ENCODE data around the gene TAL1.
A peak's percentile ranks its signal among the peaks of the same experiment; 100 is the strongest.

Gene TAL1

DNA sequence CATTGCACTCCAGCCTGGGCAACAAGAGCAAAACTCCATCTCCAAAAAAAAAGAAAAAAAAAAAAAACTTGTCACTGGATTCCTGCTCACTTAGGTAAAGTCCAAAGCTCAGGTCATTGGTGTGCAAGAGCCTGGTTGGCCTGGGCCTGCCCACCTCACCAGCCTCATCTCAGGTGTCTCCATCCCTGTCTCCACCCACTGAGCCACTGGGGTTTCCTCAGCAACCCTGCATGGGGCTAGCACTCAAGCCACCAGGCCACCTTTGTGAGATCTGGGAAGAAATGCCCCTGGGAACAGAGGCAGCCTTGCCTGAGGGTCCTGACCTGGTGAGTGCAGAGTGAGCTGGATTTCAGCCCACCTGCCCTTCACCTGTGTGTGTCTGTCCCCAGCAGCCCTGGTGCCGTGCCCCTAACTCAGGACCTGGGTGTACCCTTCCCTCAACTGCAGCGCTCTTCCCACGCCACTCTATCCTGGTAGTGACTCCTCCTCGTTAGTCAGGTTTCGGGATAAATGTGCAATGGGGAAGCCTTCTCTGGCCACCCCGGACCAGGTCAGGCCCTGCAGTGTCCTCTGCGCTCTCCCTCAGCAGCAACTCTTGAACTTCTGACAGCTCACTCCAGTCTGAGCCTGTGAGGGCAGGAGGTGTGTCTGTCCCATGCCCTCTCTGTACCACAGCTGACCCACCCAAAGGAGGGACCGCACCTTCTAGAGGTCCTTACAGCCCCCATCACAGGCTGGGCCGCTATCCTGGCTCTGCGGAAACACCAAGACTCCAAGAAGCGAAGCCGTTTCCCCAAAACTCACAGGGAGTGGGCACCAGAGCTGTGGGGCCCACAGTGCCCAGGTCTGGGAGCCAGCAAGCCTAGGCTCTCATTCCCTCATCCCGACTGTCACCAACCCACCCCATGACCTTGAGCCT is 45.5 kb downstream of the TAL1 start:
- DNase-seq: no peak

- no peak for DNase-seq
These were observed 47.0 kb downstream of the TAL1 start for GRCh38 chr1:47184822-47185677.

- DNase-seq: peak; percentile 99
These were observed 47.8 kb downstream of the TAL1 start for GRCh38 chr1:47184090-47184821.

DNA sequence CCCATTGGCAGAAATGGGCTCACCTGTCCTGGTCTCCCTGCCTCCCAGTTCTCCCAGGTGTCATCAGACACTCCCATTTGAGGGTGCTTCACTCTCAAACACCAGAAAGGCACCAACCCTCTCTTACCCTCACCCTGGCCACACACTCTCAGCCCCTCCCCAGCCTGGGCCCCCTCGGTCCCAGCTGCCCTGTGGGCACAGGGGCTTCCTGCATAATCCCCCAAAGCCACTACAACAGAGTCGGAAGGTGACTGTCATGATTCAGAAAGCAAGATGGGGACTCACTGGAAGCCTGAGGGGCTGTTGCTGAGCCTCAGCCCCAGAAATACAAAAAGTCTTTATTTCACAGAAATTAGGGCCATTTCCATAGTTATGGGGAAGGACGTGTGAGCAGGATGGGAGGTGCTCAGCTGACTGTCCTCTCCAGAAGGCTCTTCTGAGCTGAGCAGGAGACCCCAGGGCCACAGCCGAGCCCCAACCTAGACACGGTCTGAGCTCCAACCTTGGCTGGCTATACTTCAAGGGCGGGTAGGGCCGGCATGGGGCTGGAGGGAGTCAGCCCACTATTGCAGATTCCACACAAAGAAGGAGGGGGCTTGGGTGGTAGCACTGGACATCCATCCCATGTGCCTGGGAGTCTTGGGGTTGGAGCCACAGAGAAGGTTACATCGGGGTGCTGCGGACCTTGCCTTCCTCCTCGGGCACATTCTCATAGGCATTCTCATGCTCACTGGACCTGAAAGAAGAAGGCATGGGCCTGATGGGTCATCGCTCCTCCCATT is 48.5 kb downstream of the TAL1 start:
- no peak for DNase-seq

GRCh38 chr1:47182676-47183235 is 49.3 kb downstream of the TAL1 start:
- DNase-seq: no peak

- no peak for DNase-seq
These were observed 49.9 kb downstream of the TAL1 start for GRCh38 chr1:47181955-47182675.

- no peak for DNase-seq
These were observed 50.7 kb downstream of the TAL1 start for GRCh38 chr1:47181095-47181954.

DNA sequence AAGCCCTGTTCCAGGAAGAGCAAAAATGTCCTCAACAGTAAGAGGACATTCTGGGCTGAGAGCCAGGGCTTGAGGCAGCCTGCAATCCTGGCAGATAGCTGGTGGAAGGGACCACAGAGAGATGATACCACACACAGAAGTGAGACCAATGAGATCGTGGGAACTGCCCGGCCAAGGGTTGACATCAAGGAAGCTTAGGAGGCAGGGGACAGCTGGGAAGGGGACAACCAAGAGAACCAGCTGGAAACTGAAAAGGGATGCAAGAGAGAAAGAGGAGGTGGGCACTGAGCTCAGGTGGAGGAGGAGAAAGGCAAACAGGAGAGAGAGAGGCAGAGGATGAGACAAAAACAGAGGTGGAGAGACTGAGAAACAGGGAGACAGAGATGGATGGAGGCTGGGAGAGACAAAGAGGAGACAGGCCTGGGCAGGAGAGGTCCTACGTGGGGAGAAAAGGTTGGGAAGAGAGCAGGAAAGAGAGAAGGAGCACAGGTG is 51.4 kb downstream of the TAL1 start:
- DNase-seq: peak; percentile 97

DNA sequence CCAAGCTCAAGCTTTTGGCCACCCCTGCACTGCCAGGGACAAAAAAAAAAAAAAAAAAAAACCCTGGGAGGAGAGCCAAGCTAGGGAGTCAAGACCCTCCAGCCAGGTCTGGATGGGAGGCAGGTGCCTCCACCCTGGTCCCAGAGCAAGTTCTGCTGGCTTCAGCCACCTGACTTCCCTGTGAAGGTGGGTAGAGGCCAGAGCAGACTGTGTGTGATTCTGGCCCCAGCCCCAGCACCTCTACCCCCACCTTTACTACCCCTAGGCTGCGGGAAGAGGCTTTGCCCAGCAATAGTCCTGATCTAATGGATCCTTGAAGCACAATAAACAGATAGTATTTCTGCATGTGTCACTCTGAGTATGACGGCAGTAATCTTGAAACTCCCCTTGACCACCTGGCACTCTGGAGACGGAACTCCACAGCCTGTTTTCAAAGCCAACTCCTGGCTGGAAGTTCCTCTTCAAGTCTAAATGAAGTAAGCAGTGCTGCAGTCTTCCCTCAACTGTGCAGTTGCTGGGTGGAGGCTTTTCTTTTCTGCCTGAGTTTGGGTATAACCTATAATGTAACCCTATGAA is 51.9 kb downstream of the TAL1 start:
- DNase-seq: peak; percentile 93

DNA sequence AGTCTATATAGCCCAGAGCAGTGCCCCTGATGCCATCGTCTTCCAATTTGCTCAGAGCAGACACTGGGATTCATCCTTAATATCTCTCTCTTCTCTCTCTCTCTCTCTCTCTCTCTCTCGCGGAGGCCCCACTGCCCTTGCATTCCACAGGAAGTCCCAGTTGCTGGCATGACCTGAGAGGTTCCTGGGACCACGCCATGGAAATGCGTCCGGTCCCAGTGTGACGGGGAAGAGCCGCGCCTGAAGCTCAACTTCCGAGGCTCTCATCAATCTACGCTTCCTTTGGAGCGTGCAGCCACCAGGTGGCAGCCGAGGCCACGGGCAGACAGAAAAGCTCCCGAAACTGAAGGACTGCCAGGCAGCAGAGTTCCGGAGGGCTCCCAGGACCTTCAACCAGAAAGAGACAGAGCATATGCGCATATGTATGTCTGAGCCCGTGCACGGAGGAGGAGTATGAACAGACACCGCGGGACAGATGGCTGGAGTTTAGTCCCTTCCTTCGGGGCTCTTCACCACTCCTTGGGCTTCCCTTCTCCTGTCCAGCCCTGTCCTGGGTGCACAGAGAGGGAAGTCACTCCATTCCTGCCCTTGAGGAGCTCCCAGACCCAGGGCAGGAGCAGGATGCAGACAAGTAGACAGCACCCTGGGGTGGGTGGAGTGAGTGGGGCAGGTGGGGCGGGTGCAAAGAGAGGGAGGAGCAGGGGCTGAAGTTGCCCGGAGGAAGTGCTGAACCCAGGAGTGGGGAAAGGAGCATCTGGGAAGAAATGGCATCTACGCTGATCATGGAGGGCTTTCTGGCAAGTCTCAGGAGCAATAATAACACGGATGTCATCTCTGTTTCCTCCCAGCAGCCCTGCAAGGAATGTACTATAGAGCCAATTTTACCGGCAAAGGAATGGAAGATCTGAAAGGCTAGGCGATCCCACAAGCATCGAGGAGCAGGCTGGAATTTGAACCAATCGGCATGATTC is 52.7 kb downstream of the TAL1 start:
- peak; percentile 97 for DNase-seq

GRCh38 chr1:47178654-47179016 is 53.4 kb downstream of the TAL1 start:
- DNase-seq: no peak

GRCh38 chr1:47178020-47178419 is 54.0 kb downstream of the TAL1 start:
- no peak for DNase-seq

GRCh38 chr1:47175227-47175934 is 56.6 kb downstream of the TAL1 start:
- peak; percentile 95 for DNase-seq

GRCh38 chr1:47174656-47175020 is 57.4 kb downstream of the TAL1 start:
- no peak for DNase-seq

DNA sequence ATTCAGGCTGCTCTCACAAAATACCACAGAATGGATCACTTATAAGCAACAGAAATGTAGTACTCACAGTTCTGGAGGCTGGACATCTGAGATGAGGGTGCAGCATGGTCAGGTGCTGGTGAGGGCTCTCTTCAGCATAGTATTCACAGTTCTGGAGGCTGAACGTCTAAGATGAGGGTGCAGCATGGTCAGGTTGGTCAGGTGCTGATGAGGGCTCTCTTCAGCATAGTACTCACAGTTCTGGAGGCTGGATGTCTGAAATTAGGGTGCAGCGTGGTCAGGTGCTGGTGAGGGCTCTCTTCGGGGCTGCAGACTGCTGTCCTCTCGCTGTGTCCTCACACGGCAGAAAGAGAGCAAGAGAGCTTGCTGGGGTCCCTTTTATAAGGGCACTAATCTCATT is 59.2 kb downstream of the TAL1 start:
- DNase-seq: no peak
